Adrenal gland (tissue), 12 donors: ENCODE measurements around the gene DNASE2. TPM values are rescaled to one million over a fixed set of nuclear protein-coding genes. Genes with fewer than 3 reads are reported as not detected.

Experiments
- DNase-seq, 7 donors: peaks; one replicate each; pipeline ENCODE4 v3.0.0-alpha.2; 2019 to 2020
- H3K27ac ChIP-seq, 5 donors: fragments of 200-600 bp; sonication (generic) in 4 of 5; 1 replicate in 3 of 5; 2 replicates in 2 of 5; pipeline versions ENCODE4 v1.5.1 to v1.8.0; 2016 to 2020; ENCODE audit warnings: mild to moderate bottlenecking in 1 of 5
- H3K27me3 ChIP-seq: fragments of 200-600 bp; 2 replicates; pipeline ENCODE4 v1.8.0; 2021
- H3K36me3 ChIP-seq, 2 donors: fragments of 200-600 bp; replicated peaks in 1 of 2; 1 replicate in 1 of 2; 2 replicates in 1 of 2; pipeline versions ENCODE4 v1.5.1 to v1.8.0; 2018 to 2022
- H3K4me1 ChIP-seq, 2 donors: fragments of 200-600 bp; replicated peaks in 1 of 2; 1 replicate in 1 of 2; 2 replicates in 1 of 2; pipeline versions ENCODE4 v1.5.1 to v1.8.0; 2018 to 2021
- H3K4me3 ChIP-seq, 4 donors: fragments of 200-600 bp; sonication (generic) in 3 of 4; one replicate each; pipeline ENCODE4 v1.5.1; 2016 to 2018
- H3K9me3 ChIP-seq, 3 donors: fragments of 200-600 bp; sonication (generic) in 1 of 3; replicated peaks in 1 of 3; 1 replicate in 2 of 3; 2 replicates in 1 of 3; pipeline versions ENCODE4 v1.5.1 to v1.8.0; 2016 to 2021
- POLR2A ChIP-seq, 2 donors: fragments of 450-650 bp; IDR thresholded peaks; one replicate each; pipeline ENCODE4 v1.6.1; 2017; ENCODE audit warnings: antibody characterized with exemption in 2 of 2, mild to moderate bottlenecking in 2 of 2, moderate library complexity in 1 of 2
- WGBS, 4 donors: extraction: QIAGEN DNeasy Blood & Tissue Kit in 2 of 4; methylation state at CpG; one replicate each; pipeline versions ENCODE4 v1.1.5 to v1.1.7; 2013 to 2017; 5-methylcytosine and 5-hydroxymethylcytosine counted together
- intact Hi-C, 2 donors: fragments of 100-400 bp; cut with DNase I; formaldehyde crosslinking; loops; one replicate each; pipeline versions ENCODE4 v1.14.1 to v1.15.0; 2022 to 2023
- polyA plus RNA-seq, 3 donors: library from polyadenylated mRNA; stranded (reverse); fragments of 200-250 nt in 2 of 3; fragments of 350-450 nt in 1 of 3; fragmentation: Illumina TruSeq in 1 of 3; extraction: RNeasy Lipid Tissue Mini Kit (QIAGEN cat#74804) in 1 of 3; gene quantifications; one replicate each; pipeline ENCODE4 v1.2.3, GENCODE V29; 2013 to 2014
- total RNA-seq, 9 donors: library from RNA; depleted of rRNA in 4 of 9; stranded (reverse); fragments of >200 nt in 4 of 9; fragments of 120-200 nt in 1 of 9; fragmentation: NEBNext Ultra II Directional in 1 of 9; extraction: Animal tissue kit (Norgen Biotek cat#: 25700) in 1 of 9; gene quantifications; one replicate each; pipeline versions ENCODE4 v1.1.0 to v1.2.4, GENCODE V29; 2013 to 2023
- TF ChIP-seq, protein P1 (sequence below), 6 experiments: fragments of 450-650 bp in 4 of 6; fragments of 200-600 bp in 2 of 6; sonication (generic) in 1 of 6; IDR thresholded peaks; 1 replicate in 5 of 6; 2 replicates in 1 of 6; pipeline versions ENCODE4 v1.5.1 to v1.8.0; 2016 to 2021; ENCODE audit warnings: antibody characterized with exemption in 6 of 6, mild to moderate bottlenecking in 2 of 6, moderate library complexity in 1 of 6
- donor health status: healthy with polysubstance abuse.
- donor health status: Bipolar disorder and iron deficiency.
- donor health status: DM: yes; HTN: yes; CAD: no.
- donor health status: DM: no; HTN: no; CAD: no.
- donor health status: DM: no; HTN: no; CAD: no.
- donor health status: DM: yes; HTN: yes; CAD: no.

Gene DNASE2
- total and polyA plus RNA-seq, 12 donors: 3.3 to 83.4 (median 51.3) TPM

- H3K27me3 ChIP-seq: peaks cover 57% of the 10 kb centered on the region
- no peak for TF ChIP-seq POLR2A (IDR thresholded peaks at IDR 0.05)
- H3K4me1 ChIP-seq: peaks cover 7 to 18% of the 10 kb centered on the region in 2 donors
Measured at GRCh38 chr19:12843999-12844732, 37.1 kb downstream of the DNASE2 start.

DNA sequence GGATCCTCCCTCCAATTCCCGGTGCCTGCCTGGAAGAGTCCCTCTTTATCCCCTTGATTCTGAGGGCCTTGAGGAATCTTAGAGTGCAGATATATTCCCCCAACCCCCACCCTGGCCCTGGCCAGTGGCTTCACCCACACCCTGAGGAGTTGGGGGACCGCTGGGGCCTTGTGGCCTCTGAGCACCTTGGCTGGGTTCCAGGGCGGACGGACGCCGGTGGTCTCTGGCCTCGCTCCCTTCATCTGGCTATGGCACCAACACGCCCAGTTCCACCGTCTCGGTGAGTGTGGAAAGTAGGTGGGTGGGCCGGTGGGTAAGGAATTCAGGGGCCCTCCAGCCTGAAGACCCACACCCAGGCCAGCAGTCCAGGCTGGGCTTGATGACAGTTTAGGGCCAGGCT is 37.9 kb downstream of the DNASE2 start:
- DNase-seq: no peak
- no peaks in the 10 kb centered on the region for H3K36me3 ChIP-seq
- WGBS, 4 donors: 71 to 88% (median 76%) methylated on average over 1 to 11 of the region's 11 CpGs
- H3K4me3 ChIP-seq: no peak overlapping the region
- peaks cover 7 to 18% of the 10 kb centered on the region in 2 donors for H3K4me1 ChIP-seq
- TF ChIP-seq, protein P1, sequence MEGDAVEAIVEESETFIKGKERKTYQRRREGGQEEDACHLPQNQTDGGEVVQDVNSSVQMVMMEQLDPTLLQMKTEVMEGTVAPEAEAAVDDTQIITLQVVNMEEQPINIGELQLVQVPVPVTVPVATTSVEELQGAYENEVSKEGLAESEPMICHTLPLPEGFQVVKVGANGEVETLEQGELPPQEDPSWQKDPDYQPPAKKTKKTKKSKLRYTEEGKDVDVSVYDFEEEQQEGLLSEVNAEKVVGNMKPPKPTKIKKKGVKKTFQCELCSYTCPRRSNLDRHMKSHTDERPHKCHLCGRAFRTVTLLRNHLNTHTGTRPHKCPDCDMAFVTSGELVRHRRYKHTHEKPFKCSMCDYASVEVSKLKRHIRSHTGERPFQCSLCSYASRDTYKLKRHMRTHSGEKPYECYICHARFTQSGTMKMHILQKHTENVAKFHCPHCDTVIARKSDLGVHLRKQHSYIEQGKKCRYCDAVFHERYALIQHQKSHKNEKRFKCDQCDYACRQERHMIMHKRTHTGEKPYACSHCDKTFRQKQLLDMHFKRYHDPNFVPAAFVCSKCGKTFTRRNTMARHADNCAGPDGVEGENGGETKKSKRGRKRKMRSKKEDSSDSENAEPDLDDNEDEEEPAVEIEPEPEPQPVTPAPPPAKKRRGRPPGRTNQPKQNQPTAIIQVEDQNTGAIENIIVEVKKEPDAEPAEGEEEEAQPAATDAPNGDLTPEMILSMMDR (IDR thresholded peaks at IDR 0.05): no peak
- TF ChIP-seq POLR2A (IDR thresholded peaks at IDR 0.05): no peak
- intact Hi-C loops: loop anchor here (5.0 to 10.0 kb wide), 4 partner anchors 41 to 279 kb away; partner anchors contain the start of genes PRDX2 (in 1 of the 2) and THSD8 (in 1 of the 2)
- H3K9me3 ChIP-seq: no peaks in the 10 kb centered on the region
- H3K27ac ChIP-seq: no peak overlapping the region
- H3K27me3 ChIP-seq: peaks cover 65% of the 10 kb centered on the region

More at GRCh38 chr19:12843999-12844732, 37.1 kb downstream of the DNASE2 start:
- WGBS, 4 donors: 63 to 87% (median 79%) methylated on average over 3 of the region's 3 CpGs
- DNase-seq: no peak
- Histone ChIP-seq H3K27ac (no peak overlapping the region), H3K36me3 (no peaks in the 10 kb centered on the region), H3K4me3 (no peak overlapping the region), H3K9me3 (no peaks in the 10 kb centered on the region)
- intact Hi-C loops: loop anchor here (5.0 to 10.0 kb wide), 4 partner anchors 42 to 279 kb away; partner anchors contain the start of genes PRDX2 (in 1 of the 2) and THSD8 (in 1 of the 2)

GRCh38 chr19:12842511-12842910 is 38.7 kb downstream of the DNASE2 start:
- no peak overlapping the region for H3K27ac ChIP-seq
- no peaks in the 10 kb centered on the region for H3K36me3 ChIP-seq
- no peaks in the 10 kb centered on the region for H3K9me3 ChIP-seq
- peaks cover 71% of the 10 kb centered on the region for H3K27me3 ChIP-seq
- peaks cover 7 to 15% of the 10 kb centered on the region in 2 donors for H3K4me1 ChIP-seq
- H3K4me3 ChIP-seq: no peak overlapping the region
- intact Hi-C loops: loop anchor here (5.0 to 10.0 kb wide), 4 partner anchors 40 to 278 kb away; partner anchors contain the start of genes PRDX2 (in 1 of the 2) and THSD8 (in 1 of the 2)
- DNase-seq: no peak
- no peak for TF ChIP-seq POLR2A (IDR thresholded peaks at IDR 0.05)
- TF ChIP-seq, protein P1 (IDR thresholded peaks at IDR 0.05): no peak
- 83 to 90% (median 89%) methylated on average over 13 to 18 of the region's 18 CpGs for WGBS, 4 donors

GRCh38 chr19:12841094-12841493 is 40.2 kb downstream of the DNASE2 start:
- peak in 6 of 7 donors; percentile 30 to 84 (median 46) for DNase-seq
- intact Hi-C loops: loop anchor here (5.0 to 10.0 kb wide), 4 partner anchors 39 to 276 kb away; partner anchors contain the start of genes PRDX2 (in 1 of the 2) and THSD8 (in 1 of the 2)
- no peaks in the 10 kb centered on the region for H3K9me3 ChIP-seq
- H3K27ac ChIP-seq: peak overlapping the region in 1 of 5 donors; percentile 49
- H3K4me3 ChIP-seq: peak overlapping the region in 1 of 4 donors; percentile 45
- peaks cover 73% of the 10 kb centered on the region for H3K27me3 ChIP-seq
- WGBS, 4 donors: 1% methylated on average over 29 of the region's 29 CpGs; no CpG with 5 or more reads in 1 of the 4 donors
- no peaks in the 10 kb centered on the region for H3K36me3 ChIP-seq
- TF ChIP-seq, protein P1 (IDR thresholded peaks at IDR 0.05): no peak
- TF ChIP-seq POLR2A (IDR thresholded peaks at IDR 0.05): no peak
- H3K4me1 ChIP-seq: peaks cover 7 to 10% of the 10 kb centered on the region in 2 donors
